HG03442 (cell line): ENCODE data around the gene SOX11.

Experiments used
- ATAC-seq: cut with Tn5 transposase; IDR thresholded peaks from one replicate; pipeline ENCODE4 v1.9.1; 2021; ENCODE audit warnings: mild to moderate bottlenecking, moderate library complexity; ENCODE audit not compliant: unreplicated experiment

Gene SOX11

DNA sequence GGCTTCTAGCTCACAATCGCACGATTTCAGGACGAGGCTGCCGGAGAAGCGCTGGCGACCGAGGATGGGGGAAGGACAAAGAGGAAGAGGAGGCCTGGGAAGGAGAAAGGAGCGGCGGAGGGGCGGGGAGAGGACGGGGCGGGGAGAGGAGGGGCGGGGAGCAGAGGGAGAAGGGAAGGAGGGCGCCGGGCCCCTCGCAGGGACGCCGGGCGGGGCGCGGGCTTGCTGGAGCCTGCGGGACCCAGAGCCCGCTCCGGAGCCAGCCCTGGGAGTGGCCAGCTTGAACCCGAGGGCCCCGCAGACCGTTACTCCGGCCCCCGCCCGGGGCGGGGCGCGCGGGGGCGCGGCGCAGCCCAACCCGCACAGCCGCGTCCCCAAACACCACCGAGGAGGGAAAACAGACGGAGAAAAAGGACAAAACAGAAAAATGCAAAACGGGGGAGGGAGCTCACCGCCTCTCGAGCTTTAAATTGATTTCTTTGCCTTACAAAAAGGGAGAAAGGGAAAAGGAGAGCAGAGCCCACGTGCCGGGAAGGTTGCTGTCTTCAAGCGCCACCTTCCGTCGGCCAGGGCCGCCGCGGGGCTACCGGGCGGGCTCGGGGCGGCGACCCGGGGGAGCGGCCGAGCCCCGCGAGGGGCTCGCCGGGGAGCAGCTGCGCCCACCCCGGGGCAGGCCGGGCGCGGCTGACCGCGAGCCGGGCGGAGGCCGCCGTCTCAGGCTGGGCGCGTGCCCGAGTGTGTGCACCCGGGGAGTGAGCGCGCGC lies 781 bp upstream of the SOX11 start:
- no peak for ATAC-seq

DNA sequence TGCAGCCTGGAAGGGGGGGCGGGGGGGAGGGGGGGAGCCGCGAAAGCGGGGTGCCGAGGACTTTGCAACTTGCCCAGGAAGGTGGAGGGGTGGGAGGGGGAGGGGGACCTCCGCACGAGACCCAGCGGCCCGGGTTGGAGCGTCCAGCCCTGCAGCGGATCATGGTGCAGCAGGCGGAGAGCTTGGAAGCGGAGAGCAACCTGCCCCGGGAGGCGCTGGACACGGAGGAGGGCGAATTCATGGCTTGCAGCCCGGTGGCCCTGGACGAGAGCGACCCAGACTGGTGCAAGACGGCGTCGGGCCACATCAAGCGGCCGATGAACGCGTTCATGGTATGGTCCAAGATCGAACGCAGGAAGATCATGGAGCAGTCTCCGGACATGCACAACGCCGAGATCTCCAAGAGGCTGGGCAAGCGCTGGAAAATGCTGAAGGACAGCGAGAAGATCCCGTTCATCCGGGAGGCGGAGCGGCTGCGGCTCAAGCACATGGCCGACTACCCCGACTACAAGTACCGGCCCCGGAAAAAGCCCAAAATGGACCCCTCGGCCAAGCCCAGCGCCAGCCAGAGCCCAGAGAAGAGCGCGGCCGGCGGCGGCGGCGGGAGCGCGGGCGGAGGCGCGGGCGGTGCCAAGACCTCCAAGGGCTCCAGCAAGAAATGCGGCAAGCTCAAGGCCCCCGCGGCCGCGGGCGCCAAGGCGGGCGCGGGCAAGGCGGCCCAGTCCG lies 540 bp downstream of the SOX11 start:
- ATAC-seq, result no peak

DNA sequence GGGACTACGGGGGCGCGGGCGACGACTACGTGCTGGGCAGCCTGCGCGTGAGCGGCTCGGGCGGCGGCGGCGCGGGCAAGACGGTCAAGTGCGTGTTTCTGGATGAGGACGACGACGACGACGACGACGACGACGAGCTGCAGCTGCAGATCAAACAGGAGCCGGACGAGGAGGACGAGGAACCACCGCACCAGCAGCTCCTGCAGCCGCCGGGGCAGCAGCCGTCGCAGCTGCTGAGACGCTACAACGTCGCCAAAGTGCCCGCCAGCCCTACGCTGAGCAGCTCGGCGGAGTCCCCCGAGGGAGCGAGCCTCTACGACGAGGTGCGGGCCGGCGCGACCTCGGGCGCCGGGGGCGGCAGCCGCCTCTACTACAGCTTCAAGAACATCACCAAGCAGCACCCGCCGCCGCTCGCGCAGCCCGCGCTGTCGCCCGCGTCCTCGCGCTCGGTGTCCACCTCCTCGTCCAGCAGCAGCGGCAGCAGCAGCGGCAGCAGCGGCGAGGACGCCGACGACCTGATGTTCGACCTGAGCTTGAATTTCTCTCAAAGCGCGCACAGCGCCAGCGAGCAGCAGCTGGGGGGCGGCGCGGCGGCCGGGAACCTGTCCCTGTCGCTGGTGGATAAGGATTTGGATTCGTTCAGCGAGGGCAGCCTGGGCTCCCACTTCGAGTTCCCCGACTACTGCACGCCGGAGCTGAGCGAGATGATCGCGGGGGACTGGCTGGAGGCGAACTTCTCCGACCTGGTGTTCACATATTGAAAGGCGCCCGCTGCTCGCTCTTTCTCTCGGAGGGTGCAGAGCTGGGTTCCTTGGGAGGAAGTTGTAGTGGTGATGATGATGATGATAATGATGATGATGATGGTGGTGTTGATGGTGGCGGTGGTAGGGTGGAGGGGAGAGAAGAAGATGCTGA lies 1.4 kb downstream of the SOX11 start:
- ATAC-seq, result no peak

DNA sequence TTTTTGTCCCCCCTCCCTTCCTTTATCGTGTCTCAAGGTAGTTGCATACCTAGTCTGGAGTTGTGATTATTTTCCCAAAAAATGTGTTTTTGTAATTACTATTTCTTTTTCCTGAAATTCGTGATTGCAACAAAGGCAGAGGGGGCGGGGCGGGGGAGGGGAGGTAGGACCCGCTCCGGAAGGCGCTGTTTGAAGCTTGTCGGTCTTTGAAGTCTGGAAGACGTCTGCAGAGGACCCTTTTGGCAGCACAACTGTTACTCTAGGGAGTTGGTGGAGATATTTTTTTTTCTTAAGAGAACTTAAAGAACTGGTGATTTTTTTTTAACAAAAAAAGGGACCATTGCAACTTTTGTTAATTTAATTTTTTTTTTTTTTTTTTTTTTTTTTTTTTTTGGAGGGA lies 2.1 kb downstream of the SOX11 start:
- no peak for ATAC-seq

DNA sequence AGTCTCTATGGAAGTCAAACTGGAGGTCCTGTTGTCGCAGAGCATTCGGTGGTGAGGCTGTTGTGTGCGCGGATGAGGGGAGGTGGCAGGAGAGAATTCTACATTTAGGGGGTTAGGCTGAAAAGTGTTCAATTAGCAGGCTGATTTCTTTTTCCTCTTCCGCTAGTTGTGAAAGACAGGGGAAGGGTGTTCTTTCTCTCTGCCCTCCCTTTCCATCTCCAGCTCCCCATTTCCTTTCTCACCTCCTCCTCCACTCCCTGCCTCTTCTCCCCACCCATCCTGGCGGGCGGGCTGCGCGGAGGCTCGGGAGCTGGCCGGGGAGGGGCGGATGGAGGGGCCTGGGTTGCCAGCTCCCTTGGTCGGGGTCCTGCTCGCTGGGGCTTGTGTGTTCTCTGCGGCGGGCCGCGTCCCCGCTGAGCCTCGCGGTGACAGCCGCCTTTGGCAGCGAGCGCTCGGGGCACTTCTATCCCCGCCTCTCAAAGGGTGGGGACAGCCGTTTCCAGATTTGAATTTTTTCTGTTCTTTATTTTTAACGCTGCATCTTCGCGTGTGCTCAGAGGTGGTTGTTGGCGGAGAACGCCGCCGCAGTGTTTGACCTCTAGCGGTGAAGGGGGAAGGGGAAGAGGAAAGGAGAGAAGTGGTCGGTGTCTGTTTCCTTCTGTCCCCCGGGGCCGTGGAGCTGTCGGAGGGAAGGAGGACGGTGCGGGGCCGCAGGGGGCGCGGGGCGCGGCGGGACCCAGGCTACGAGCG lies 3.6 kb downstream of the SOX11 start:
- no peak for ATAC-seq

DNA sequence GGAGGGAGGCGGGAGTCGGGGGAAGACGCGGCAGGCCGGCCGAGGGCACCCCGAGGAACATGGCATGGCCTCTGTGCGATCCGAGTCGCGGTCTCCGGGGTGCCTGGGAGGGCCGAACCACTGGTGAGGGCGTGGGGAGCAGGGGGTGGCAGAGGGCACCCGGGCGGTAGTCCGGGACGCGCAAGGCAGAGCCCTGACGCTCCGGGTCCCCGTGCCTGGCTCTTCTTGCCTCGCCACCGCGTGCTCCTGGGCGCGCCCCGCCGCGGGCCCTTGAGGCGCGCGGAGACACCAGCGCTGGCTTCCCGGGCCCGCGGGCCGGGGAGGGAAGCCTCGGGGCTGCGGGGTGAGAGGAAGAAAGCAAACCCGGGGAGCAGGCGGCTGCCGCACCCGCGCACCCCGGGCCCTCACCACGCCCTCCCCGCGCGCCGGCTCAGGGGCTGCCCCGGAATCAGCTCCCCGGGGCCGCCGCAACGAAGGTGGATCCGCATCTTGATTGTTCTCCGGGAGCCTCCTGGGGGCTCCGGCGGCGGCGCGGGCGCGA lies 4.3 kb downstream of the SOX11 start:
- ATAC-seq, result no peak

DNA sequence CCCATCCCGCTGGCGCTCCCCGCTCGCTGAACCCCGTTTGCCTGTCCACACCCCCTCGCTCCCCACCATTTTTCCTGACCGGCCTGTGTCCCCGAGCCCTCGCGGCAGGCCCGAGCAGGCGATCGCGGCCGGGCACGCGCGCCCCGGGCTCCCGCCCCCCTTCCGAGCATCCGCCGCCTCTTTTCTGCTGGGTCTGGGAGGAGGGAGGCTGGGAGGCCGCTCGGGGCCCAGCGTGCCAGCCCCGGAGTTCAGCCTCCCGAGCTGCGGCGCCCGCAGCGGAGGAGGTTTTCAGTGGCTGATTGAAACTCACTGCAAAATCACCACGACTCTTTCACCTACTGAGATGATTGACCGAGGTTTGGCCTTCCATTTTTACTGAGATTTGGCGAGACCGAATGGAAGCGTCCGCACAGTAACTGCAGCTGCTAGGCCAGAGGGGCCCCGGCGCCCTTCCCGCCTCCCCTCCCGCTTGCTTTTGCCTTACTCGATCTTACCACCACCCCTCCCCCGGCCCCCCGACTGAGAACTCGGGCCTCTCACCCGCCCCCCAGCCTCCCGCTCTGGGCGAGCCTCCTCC lies 4.8 kb downstream of the SOX11 start:
- no peak for ATAC-seq

DNA sequence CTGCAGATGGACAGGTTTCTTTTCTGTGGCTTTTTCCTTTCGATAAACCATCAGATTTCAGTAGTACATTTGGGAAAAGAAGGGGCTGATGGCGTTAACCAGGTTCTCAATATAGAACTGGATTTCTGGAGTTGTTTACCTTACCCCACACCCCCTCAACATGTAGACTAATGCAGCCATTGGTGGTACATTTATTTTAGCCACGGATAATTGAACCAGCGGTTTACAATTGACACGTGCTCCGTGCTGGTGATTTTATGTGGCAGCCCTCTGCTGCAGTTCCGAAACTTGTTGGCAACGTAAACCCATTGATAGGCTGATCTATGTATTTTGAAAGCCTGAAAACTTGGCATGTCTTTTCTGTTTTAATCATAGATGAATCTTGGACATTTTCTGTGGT lies 5.4 kb downstream of the SOX11 start:
- ATAC-seq, result no peak

DNA sequence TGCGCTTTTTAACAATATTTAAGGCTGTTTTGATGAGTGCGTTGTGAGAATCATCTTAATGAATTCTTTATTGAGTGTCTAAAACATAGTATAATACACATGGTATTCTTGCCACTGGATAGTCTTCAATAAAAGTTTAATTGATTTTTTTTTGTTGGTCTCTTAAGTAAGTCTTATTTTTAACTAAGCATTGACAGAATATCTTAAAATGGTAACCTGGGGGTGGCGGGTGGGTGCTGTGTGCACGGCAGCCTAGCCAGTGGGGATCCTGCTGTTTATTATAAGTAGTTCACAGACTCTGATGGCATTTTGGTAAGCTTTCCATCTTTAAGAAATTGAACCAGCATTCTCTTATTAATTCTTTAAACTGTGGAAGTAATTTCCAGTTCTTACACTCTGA lies 6.0 kb downstream of the SOX11 start:
- no peak for ATAC-seq

DNA sequence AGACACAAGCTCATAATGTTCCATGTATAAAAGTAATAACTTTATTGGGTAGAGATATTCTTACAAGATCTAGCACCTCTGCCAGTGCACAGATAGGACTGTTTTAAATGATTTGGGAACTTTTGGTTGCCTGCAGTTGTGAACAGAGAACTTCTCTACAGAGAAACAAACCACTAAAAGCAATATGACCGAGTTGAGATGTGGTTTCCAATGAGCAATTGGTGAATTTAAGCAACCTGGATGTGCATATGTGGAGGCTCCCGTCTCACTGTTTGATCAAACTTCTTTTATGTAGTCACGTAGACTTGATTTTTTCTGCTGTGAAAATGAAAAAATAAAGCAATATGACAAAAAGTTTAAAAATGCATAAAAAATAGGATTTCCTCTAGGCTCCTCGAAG lies 7.8 kb downstream of the SOX11 start:
- no peak for ATAC-seq

DNA sequence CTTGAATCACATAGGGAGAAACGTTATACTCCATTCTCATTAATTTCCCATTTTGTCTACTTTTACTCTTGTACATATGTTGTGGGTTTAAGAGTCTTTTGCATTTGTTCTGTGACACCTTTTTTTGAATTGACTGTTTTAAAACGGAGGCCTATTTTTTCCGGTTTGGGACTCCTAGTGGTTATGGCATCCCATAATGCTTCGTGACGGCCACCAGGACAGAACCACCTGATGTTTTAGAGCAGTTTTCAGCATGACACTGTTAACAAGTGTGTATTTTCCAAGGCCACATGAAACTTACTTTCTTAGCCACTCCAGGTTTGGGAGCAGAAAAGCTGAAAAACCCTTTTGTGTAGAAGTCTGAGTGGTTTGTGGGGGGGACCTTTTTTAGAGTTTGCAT lies 8.4 kb downstream of the SOX11 start:
- no peak for ATAC-seq

DNA sequence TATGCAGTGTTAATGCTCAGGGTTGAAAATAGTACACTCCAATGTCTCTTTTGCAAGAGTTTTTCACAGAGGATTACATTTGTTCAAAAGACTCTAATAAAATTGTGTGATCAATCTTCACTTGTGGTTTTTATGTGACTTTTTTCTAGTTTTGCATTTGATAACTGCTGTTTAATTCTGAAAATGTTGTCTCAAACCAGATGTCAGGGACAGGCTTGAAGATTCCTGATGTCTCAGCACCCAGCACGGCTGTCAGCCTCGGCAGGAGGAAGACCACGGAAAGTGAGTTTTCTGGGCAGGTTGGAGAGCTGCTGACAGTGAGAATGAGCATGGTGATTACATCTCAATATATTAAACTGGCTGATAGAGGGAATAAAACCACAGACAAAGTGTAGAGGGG lies 9.1 kb downstream of the SOX11 start:
- ATAC-seq, result no peak

DNA sequence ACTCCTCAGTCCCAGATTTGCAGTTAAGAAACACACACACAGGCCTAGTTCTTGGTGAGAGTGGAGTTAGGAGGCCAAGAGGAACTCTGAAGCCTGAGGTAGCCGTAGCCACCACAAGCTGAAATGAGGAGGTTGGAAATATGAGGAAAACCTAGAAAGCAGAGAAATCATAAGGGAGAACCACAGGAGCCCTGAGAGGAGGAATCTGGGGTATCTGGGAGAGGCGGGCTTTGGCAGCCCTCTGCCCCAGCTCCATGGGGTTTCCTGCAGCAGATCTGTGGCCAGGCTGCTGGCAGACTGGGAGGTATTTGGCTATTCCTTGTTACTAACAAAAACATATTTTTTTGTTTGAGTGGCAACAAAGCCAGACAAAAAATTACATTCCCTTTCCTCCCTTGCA lies 11.0 kb downstream of the SOX11 start:
- ATAC-seq, result no peak

DNA sequence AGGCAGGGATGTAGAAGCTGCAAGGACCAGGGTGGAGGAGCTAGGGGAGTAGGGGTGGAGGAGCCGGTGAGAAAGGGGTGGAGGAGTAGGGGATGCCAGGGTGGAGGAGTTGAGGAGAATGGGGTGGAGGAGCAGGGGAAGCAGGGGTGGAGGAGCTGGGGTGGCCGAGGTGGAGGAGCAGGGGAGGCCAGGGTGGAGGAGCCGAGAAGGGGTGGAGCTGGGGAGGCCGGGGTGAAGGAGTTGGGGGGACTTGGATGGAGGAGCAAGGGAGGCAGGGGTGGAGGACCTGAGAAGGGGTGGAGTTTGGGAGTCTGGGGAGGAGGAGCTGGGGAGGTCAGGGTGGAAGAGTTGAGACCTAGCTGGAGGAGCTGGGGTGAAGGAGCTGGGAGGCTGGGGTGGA lies 13.3 kb downstream of the SOX11 start:
- no peak for ATAC-seq

DNA sequence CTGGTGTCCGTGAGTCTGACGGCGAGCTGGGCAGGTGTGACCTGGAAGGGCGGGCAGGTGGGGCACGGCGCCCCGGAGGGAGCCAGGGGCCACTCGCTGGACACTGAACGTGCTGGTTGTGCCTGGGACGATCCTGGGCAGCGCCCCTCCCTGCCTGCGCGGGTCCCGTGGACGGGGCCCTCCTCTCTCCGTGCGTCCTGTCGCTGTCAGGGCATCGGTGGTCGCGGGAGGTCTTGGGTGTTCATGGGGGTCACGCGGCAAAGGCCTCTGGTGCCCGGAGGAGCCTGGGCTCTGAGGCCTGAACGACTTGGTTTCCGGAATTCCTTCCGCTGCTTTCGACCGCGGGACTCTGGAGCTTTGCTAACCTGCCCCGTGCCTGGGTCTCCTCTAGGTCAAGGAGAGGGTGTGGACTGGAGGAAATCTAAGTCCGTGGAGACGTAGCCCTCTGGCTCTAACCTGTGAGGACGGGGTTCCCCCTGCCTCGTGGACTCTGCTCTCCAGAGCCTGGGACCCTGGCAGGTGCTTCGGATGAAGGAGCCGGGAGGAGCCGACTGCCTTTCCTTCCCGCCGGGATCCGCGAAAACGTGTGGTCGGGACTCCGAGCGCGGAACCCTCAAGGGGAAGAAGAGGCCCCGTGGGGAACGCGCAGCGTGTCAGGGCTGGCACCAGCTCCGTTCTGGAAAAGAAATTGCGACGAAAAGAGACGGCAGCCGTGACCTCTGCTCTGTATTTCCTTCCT lies 14.7 kb downstream of the SOX11 start:
- ATAC-seq, result no peak

DNA sequence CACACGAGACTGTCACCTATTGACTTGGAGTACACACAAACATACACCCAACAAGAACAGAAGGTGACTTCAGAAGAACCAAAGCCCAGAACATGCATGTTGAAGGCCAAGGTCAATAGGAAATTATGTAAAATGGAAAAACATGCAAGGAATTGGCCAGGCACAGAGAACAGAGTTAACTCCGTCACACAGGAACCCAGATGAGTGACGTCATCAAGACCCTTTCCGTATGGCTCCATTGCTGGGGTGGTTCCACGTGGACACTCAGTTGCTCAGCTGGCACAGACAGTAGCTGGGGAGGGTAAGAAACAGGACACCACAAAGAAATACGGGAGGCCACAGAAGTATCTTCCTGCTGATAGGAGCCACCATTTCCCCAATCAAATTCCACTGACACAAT lies 18.4 kb downstream of the SOX11 start:
- no peak for ATAC-seq

DNA sequence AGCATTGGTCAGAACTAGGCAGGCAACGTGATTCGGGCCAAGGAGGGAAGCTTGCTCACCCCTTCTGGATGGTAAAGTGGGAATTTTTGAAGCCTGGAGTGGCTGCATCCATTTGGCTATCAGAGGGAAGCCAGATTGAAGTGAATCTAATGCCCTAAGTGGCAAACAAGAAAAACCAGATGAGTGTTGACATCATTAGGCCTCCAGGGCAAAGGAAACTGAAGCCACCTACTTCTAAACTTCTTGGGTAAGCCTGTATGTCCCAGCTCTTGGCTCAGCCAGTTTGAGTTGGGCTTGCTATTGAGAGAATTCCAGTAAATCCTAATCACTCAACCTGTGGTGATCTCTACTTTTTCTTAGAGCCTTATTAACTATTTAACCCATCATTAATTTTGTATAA lies 20.9 kb downstream of the SOX11 start:
- no peak for ATAC-seq

DNA sequence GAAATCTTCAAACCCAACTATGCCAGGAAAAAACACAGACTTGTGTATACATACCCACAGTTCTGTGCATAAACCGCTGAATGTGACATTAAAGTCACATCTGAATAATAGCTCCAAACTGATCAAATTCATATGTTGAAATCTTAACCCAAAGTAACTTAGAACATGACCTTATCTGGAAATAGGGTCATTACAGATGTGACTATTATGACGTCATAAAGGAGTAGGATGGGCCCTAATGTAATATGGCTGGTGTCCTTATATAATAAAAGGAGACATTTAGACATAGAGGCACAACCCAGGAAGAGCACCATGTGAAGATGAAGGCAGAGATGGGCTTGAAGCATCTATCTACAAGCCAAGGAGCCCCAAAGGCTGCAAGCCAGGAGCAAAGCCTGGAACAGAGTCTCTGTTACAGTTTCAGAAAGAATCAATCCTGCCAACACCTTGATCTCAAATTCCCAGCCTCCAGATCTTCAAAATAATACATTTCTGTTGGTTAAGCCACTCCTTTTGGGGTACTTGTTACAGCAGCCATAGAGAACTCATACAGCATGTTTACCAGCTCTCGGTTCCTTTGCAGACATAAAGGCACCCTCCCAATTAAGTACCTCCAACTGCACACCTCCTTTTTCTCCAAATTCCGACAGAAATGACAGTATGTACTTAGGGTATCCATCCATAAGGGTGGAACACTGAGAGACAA lies 27.6 kb downstream of the SOX11 start:
- ATAC-seq, result no peak

DNA sequence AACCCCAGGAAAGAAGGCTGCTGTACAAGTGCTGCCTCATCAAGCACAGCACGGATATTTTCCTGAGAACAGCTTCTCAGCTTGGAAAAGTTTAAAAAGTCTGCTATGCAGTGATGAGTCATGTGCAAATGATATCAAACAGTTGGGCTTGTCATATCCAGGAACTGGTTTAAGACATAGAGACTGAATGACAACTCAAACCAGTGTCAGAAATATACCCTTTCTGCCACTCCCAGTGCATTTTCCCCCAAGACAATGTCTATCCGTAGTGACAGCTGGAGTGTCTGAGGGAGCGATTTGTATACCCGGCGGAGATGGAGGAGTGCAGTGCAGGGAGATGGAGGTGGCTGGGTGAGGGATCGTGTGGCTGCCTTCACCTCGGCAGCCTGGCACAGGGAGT lies 28.2 kb downstream of the SOX11 start:
- ATAC-seq, result no peak
